ENCODE data around the gene MAS1. TPM values are rescaled to one million over a fixed set of nuclear protein-coding genes. Genes with fewer than 3 reads are reported as not detected.
"Not testable (repeated sequence)": the region's sequence is repeated elsewhere in the genome, so short reads cannot be mapped to it uniquely, and the experiment has no call there.

MAS1 gene
- total RNA-seq (under 1 TPM in 1 of 2 donors, not detected in 1; 0.14 TPM), polyA plus RNA-seq (under 1 TPM; 0.01 to 0.02 TPM)
- long read RNA-seq, donor 1, result 0 reads
- long read RNA-seq, donor 2, result 0 reads
- long read RNA-seq, donor 3, result 0 reads
- long read RNA-seq, donor 4, result 0 reads
- long read RNA-seq, donor 5, result 0 reads

DNA sequence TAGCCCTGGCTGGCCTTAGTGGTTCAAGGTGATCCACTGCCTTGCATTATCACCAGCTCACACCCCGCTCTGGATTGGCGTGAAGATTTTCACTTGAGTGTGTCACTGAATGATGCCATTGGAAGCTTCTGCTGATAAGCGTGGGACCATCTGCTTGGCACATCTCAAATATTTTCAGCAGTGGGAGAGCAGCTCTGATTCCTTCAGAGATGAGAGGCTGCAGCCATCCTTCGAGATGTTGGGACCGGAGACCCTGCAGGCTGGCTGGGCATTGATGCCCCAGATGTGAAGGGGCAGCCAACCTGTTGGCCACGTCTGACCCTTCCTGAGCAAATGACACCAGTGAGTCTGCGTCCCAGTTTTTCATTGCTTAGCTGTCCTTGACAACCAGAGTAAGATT, at the start of gene MAS1:
Gene MAS1, plus strand, starts transcription at position 197 of the 400 bp plus-strand sequence. CDS start 15,968 bp downstream, outside the sequence.
- Histone ChIP-seq H3K27me3 (ENCODE audit: control insufficient read depth in 3 of 3, insufficient read depth in 3 of 3, low read length in 2 of 3) (peaks cover 3 to 25% (median 7%) of the 10 kb centered on the region in 3 donors), H3K4me3 (no peak within 1 kb of the TSS), H3K9ac (ENCODE audit: insufficient read depth in 1 of 2, low read length in 2 of 2) (no peak within 1 kb of the TSS), H3K27ac (ENCODE audit: low read depth in 1 of 2, low read length in 1 of 2) (no peak within 1 kb of the TSS), H3K4me1 (ENCODE audit: control insufficient read depth in 5 of 5, insufficient read depth in 5 of 5, low read length in 5 of 5) (no peaks in the 10 kb centered on the region), H3K9me3 (ENCODE audit: control insufficient read depth in 4 of 4, insufficient read depth in 3 of 4, low read length in 3 of 4) (no peaks in the 10 kb centered on the region), H3K36me3 (ENCODE audit: control insufficient read depth in 4 of 4, insufficient read depth in 4 of 4, low read length in 4 of 4) (no peaks in the 10 kb centered on the region)
- TF ChIP-seq CTCF (IDR thresholded peaks at IDR 0.05; ENCODE audit: control extremely low read depth, extremely low read depth), result no peak
- DNase-seq, result no peak
- WGBS, 2 donors, result 83 to 89% methylated on average over 7 of the region's 7 CpGs
- no peak for ATAC-seq (ENCODE audit: insufficient read depth, low FRiP score)

- DNase-seq (no peak), ATAC-seq (ENCODE audit: insufficient read depth, low FRiP score) (no peak)
- no peaks in the 10 kb centered on the region for H3K27me3 ChIP-seq (ENCODE audit: control insufficient read depth in 3 of 3, insufficient read depth in 3 of 3, low read length in 2 of 3)
- no peak overlapping the region for H3K27ac ChIP-seq (ENCODE audit: low read depth in 1 of 2, low read length in 1 of 2)
- no peaks in the 10 kb centered on the region for H3K9me3 ChIP-seq (ENCODE audit: control insufficient read depth in 4 of 4, insufficient read depth in 3 of 4, low read length in 3 of 4)
- 67 to 86% methylated on average over 4 of the region's 4 CpGs for WGBS, 2 donors
- TF ChIP-seq CTCF (IDR thresholded peaks at IDR 0.05; ENCODE audit: control extremely low read depth, extremely low read depth), result no peak
- no peak overlapping the region for H3K4me3 ChIP-seq
- H3K9ac ChIP-seq (ENCODE audit: insufficient read depth in 1 of 2, low read length in 2 of 2), result no peak overlapping the region
- H3K36me3 ChIP-seq (ENCODE audit: control insufficient read depth in 4 of 4, insufficient read depth in 4 of 4, low read length in 4 of 4), result no peaks in the 10 kb centered on the region
- H3K4me1 ChIP-seq (ENCODE audit: control insufficient read depth in 5 of 5, insufficient read depth in 5 of 5, low read length in 5 of 5), result no peaks in the 10 kb centered on the region
Measured at GRCh38 chr6:159842035-159842434, 48.8 kb upstream of the MAS1 start.

DNA sequence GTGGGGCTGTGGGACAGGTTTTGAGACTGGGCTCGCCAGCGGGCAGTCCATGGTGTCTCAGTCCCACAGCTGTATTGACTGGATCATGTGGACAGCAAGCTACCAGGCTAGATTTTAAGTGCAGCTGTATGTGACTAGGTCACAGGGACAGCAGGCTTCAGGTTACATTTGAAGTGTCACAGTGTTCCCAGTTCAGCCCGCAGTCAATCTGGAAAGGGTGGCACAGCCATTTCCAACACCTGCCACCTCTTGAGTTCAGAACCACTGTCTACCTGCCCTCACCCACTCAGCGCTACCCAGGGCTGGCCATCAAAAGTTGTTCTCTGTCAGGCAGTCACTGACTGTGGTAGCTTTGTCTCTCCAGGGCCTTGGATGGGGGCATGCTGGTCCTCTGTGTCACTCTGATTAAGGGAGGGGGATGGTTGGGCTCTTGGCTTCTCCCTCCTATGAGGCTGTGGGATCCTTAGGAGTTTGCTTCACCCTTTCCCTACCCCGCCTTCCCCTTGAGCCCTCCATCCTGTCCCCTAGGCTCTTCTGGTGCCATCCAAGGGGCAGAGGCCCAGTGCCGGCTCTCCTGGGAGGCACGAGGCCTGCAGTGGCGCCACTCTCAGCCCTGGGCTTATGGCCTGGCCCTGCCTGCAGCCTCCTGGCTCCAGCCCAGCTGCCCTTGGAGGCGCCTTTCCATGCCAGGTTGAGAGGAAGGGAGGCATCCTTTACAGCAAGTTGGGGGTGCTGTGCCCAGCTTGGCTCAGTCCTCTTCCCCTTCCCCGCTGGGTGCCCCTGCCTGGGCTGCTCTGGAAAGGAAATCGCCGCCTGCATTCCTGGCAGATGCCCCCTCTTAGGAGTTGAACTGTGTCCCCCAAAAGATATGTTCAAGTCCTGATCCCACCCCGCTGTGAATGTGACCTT, 45.8 kb upstream of the MAS1 start:
- no peaks in the 10 kb centered on the region for H3K9me3 ChIP-seq (ENCODE audit: control insufficient read depth in 4 of 4, insufficient read depth in 3 of 4, low read length in 3 of 4)
- H3K9ac ChIP-seq (ENCODE audit: insufficient read depth in 1 of 2, low read length in 2 of 2), result no peak overlapping the region
- 86 to 88% methylated on average over 12 to 13 of the region's 13 CpGs for WGBS, 2 donors
- H3K27me3 ChIP-seq (ENCODE audit: control insufficient read depth in 3 of 3, insufficient read depth in 3 of 3, low read length in 2 of 3), result no peaks in the 10 kb centered on the region
- DNase-seq, result no peak
- no peaks in the 10 kb centered on the region for H3K4me1 ChIP-seq (ENCODE audit: control insufficient read depth in 5 of 5, insufficient read depth in 5 of 5, low read length in 5 of 5)
- no peak overlapping the region for H3K4me3 ChIP-seq
- H3K36me3 ChIP-seq (ENCODE audit: control insufficient read depth in 4 of 4, insufficient read depth in 4 of 4, low read length in 4 of 4), result no peaks in the 10 kb centered on the region
- TF ChIP-seq CTCF (IDR thresholded peaks at IDR 0.05; ENCODE audit: control extremely low read depth, extremely low read depth), result no peak
- no peak for ATAC-seq (ENCODE audit: insufficient read depth, low FRiP score)
- H3K27ac ChIP-seq (ENCODE audit: low read depth in 1 of 2, low read length in 1 of 2), result no peak overlapping the region

DNA sequence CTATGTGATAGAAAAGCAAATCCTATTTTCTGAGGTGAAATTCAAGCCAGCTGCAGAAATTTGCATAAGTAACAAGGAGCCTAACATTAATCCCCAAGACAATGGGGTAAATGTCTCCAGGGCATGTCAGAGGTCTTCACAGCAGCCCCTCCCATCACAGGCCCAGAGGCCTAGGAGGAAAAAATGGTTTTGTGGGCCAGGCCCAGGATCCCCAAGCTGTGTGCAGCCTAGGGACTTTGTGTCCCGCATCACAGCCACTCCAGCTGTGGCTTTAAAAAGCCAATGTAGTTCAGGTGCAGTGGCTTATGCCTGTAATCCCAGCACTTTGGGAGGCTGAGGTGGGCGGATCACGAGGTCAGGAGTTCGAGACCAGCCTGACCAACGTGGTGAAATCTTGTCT, 42.2 kb upstream of the MAS1 start:
- H3K36me3 ChIP-seq (ENCODE audit: control insufficient read depth in 4 of 4, insufficient read depth in 4 of 4, low read length in 4 of 4); H3K9ac ChIP-seq (ENCODE audit: insufficient read depth in 1 of 2, low read length in 2 of 2); H3K27ac ChIP-seq (ENCODE audit: low read depth in 1 of 2, low read length in 1 of 2); H3K9me3 ChIP-seq (ENCODE audit: control insufficient read depth in 4 of 4, insufficient read depth in 3 of 4, low read length in 3 of 4); H3K4me3 ChIP-seq; H3K27me3 ChIP-seq (ENCODE audit: control insufficient read depth in 3 of 3, insufficient read depth in 3 of 3, low read length in 2 of 3); ATAC-seq (ENCODE audit: insufficient read depth, low FRiP score); DNase-seq; H3K4me1 ChIP-seq (ENCODE audit: control insufficient read depth in 5 of 5, insufficient read depth in 5 of 5, low read length in 5 of 5): not testable (repeated sequence)
- 89 to 98% methylated on average over 5 of the region's 5 CpGs for WGBS, 2 donors

GRCh38 chr6:159849851-159850250, 40.9 kb upstream of the MAS1 start:
- H3K36me3 ChIP-seq (ENCODE audit: control insufficient read depth in 4 of 4, insufficient read depth in 4 of 4, low read length in 4 of 4); H3K4me3 ChIP-seq; ATAC-seq (ENCODE audit: insufficient read depth, low FRiP score); DNase-seq; H3K27ac ChIP-seq (ENCODE audit: low read depth in 1 of 2, low read length in 1 of 2); H3K27me3 ChIP-seq (ENCODE audit: control insufficient read depth in 3 of 3, insufficient read depth in 3 of 3, low read length in 2 of 3); H3K9ac ChIP-seq (ENCODE audit: insufficient read depth in 1 of 2, low read length in 2 of 2); H3K4me1 ChIP-seq (ENCODE audit: control insufficient read depth in 5 of 5, insufficient read depth in 5 of 5, low read length in 5 of 5); H3K9me3 ChIP-seq (ENCODE audit: control insufficient read depth in 4 of 4, insufficient read depth in 3 of 4, low read length in 3 of 4): not testable (repeated sequence)
- 88 to 100% methylated on average over 1 of the region's 1 CpG for WGBS, 2 donors
